GM12872 (cell line): Measurements from ENCODE around the gene PLXND1.

Source experiments
- TF ChIP-seq, protein P1 (sequence below): IDR thresholded peaks from 3 replicates; pipeline ENCODE4 v1.5.1; 2011; ENCODE audit warnings: low read depth, mild to moderate bottlenecking, low read length, moderate library complexity; ENCODE audit not compliant: insufficient read depth

Gene PLXND1

DNA sequence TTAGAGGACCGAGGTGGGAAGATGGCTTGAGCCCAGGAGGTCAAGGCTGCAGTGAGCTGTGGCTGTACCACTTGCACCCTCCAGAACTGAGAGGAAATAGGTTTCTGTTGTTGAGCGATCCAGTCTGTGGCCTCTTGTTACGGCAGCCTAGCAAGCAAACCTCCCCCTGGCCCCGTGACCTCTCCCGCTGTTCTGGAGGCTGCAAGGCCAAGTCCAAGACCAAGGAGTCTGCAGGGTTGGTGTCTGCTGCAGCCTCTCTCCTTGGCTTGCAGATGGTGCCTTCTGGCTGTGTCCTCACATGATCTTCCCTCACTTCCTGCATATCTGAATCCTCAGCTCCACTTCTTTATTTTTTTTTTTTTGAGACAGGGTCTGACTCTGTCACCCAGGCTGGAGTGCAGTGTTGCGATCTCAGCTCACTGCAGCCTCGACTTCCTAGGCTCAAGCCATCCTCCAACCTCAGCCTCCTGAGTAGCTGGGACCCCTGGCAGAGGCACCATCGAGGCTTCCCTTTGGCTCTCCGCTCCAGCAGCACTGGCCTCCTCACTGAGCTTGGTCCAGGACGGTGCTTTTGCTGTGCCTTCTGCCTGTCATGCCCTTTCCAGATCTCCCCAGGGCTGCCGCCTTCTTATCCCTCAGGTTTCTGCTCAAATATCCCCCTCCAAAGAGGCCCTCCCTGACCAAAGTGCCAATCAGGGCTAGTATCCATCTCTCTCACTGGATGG lies 18.0 kb upstream of the PLXND1 start:
- TF ChIP-seq, protein P1, sequence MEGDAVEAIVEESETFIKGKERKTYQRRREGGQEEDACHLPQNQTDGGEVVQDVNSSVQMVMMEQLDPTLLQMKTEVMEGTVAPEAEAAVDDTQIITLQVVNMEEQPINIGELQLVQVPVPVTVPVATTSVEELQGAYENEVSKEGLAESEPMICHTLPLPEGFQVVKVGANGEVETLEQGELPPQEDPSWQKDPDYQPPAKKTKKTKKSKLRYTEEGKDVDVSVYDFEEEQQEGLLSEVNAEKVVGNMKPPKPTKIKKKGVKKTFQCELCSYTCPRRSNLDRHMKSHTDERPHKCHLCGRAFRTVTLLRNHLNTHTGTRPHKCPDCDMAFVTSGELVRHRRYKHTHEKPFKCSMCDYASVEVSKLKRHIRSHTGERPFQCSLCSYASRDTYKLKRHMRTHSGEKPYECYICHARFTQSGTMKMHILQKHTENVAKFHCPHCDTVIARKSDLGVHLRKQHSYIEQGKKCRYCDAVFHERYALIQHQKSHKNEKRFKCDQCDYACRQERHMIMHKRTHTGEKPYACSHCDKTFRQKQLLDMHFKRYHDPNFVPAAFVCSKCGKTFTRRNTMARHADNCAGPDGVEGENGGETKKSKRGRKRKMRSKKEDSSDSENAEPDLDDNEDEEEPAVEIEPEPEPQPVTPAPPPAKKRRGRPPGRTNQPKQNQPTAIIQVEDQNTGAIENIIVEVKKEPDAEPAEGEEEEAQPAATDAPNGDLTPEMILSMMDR = no peak

DNA sequence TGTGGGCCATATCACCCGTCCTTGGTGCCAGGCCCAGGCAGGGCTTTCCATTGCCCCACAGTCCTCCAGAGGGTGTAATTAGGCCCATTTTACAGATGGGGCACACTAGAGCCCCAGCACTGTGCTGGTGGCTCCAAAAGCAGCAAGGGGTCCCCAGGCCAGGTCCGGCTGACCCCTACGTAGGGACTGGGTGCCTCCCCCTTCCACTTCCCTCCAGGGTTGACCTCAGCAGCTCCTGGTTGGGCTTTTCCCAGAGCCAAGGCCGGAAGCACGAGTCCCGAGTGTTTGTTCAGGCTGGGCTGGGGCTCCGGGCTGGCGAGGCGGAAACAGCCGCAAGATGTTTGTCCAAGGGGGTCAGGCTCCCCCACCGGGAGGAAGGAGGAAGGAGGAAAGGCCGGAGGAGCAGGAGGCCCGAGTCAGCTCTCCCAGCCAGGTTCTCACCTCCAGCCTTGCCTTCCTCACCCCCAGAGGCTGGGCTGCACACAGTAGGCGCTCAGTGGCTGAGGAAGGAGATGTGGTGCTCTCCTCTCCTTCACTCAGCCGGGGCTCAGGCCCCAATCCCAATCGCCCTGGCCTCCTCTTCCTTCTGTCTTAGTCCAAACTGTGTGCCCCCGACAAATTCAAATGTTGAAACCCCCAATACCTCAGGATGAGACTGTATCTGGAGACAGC lies 17.1 kb upstream of the PLXND1 start:
- TF ChIP-seq, protein P1 = 0 out of 3 replicates have a peak, but pooled peaks have one; percentile 3

- TF ChIP-seq, protein P1 = no peak
Measured at GRCh38 chr3:129622933-129623332, 16.5 kb upstream of the PLXND1 start.

DNA sequence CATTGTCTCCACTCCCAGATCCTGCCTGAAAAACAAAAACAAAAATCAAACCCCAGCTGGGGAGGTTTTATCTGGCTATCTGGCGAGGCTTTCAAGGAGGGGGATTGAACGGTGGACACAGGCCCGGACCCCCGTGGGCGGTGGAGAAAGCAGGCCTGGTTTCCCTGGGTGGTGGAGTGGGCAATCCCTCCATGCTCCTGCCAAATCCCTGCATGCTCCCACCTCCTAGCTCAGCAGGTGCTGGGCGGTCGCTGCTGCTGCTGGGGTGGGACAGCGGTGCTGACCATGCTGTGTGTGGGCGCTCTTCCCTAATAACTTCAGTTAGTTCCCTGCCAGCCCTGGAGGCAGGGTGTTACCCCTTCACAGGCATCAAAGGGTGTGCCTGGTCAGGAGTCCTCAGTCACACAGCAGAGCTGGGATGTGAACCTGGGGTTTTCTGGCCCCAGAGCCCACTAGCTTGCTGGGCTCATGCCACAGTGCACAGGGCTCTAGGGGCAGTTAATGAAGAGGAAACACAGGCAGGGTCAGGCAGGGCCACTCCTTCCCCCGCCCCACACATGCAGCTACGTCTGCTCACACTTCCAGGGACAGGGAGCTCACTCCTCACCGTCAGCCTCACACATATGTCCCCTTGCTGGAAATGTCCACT lies 15.9 kb upstream of the PLXND1 start:
- TF ChIP-seq, protein P1 = no peak

DNA sequence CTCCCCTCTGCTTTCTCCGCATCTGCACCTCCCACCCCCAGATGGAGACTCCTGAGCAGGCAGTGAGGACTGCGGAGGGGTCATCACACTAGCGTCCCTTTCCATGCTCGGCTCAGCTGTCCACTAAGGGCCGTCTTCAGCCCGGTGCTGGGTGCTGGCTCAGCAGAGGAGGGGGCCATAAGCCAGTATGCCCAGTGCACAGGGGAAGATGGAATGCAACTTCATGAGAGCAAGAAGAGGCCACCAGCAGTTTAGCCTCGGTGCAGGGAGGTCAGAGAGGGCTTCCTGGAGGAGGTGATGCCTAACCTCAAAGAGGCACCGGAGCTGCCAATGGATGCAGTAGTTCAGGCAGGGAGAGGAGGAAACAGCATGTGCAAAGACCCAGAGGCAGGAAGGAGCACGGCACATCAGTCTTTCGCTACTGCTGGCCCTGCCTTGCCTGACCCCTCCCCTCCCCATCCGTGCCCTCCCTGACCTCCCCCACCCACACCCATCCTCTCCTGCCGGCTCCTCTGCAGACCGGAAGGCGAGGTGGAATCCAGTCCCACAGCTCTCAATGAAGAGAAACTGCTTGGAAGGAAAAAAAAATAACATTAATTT lies 15.2 kb upstream of the PLXND1 start:
- TF ChIP-seq, protein P1 = no peak

DNA sequence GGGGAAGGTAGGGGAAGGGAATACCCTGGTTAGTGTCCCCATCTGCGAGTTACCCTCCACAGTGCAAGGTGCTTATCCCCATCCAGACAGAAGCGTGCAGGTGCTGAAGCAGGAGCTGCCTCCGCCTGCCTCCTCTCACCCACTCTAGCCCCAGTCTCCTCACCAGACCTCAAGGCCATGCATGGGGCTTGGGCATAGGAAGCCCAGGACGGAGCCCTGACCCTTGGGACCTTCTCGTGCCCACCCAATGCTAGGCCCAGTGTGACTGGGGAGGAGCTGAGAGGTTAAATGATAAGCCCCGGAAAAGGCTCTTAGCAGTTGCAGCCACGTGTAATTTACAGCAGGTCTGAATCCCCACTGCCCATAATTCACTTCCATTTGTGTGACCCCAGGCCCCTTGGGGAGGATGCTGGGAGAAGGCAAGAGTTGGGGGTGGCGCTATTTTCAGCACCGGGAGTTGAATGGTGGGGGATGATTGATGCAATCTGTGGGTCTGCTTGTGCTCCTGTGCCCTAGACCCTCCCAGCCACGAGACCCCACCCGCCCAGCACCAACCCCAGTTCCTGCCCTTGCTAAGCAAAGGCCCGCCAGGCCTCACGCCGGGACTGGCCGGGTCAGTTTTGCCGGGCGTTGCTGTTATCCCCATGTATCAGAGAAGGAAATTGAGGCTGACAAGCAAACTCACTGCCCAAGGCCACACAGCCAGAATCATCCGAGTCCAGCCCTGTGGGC lies 14.5 kb upstream of the PLXND1 start:
- TF ChIP-seq, protein P1 = no peak

DNA sequence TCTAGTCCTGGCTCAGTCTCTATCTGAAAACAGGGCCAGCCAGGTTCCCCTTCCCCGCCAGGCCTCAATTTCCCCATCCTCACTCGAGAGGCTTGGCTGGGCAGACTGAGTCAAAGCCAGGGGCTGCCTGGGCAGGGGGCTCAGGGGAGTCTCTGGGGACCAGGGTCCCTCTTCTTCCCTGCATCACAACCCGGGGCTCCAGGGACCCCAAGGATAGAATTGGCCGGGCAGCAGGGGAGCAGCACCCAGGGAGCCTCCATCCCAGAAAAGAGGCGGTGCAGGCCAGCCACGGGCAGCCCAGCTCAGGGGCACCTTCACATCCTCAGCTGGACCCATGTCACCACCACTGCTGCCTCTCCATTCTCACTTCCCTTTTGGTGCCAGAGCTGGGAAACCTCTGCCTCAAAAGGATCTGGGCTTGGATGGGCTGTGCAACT lies 13.3 kb upstream of the PLXND1 start:
- TF ChIP-seq, protein P1 = no peak
